ENCODE measurements around the gene ZNF438. TPM values are rescaled to one million over a fixed set of nuclear protein-coding genes. Genes with fewer than 3 reads are reported as not detected.

Gene ZNF438
- total RNA-seq, 2 experiments from 2014 or later, result 3.7 TPM

DNA sequence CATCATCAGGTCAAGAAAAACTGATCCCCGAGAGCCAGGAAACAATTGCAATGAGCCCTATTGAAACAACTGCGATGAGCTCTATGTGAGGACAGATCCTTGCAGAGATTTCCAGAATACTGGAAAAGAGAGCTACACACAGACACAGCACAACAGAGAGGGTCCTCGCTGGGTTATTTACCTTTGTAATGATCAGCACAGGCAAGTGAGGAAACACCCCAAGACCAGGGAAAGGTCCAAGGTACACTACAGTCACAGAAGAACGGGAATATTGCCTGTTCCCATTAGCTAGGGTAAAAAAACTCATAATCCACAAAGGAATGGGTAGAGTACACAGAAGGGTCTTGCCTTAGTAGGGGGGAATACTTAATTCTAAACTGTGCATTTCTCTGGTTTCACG is 152.7 kb downstream of the ZNF438 start:
- Mint-ChIP-seq H3K4me1 (ENCODE audit: low read depth) (no peaks in the 10 kb centered on the region), H3K9me3 (no peaks in the 10 kb centered on the region), H3K4me3 (no peak overlapping the region), H3K27me3 (no peaks in the 10 kb centered on the region), H3K36me3 (peaks cover 5% of the 10 kb centered on the region), H3K27ac (no peak overlapping the region)
- ChIA-PET POLR2A (no interaction called here), CTCF (no interaction called here)
- intact Hi-C loops (cut with micrococcal nuclease), result no loop called here
- no peak for DNase-seq

DNA sequence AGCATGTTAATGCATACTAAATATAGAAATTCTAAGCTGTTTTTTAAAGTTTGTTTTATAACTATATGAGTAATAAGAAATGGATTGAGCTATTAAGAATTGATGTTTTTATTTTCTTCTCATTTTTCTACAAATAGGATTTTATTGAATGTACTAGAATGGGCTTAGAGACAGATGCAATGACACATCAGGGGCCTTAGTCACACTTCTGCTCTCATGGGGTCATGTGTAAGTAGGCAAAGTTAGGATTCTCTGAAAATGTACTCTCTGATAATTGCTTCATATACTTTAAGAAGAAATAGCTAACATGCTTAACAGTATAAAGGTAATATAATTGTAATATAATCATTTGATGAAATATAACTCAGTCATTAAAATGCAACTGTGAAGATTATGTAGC is 154.6 kb downstream of the ZNF438 start:
- H3K27me3 Mint-ChIP-seq, result no peaks in the 10 kb centered on the region
- no peak overlapping the region for H3K4me3 Mint-ChIP-seq
- intact Hi-C loops (cut with micrococcal nuclease), result no loop called here
- CTCF ChIA-PET, result no interaction called here
- H3K4me1 Mint-ChIP-seq (ENCODE audit: low read depth), result no peaks in the 10 kb centered on the region
- no peak overlapping the region for H3K27ac Mint-ChIP-seq
- peaks cover 5% of the 10 kb centered on the region for H3K36me3 Mint-ChIP-seq
- no peaks in the 10 kb centered on the region for H3K9me3 Mint-ChIP-seq
- no peak for DNase-seq
- POLR2A ChIA-PET, result interaction anchor here (0.6 kb wide), 1 partner anchor 1004 kb away, joined by 4 read pairs; no protein-coding TSS in a partner anchor

DNA sequence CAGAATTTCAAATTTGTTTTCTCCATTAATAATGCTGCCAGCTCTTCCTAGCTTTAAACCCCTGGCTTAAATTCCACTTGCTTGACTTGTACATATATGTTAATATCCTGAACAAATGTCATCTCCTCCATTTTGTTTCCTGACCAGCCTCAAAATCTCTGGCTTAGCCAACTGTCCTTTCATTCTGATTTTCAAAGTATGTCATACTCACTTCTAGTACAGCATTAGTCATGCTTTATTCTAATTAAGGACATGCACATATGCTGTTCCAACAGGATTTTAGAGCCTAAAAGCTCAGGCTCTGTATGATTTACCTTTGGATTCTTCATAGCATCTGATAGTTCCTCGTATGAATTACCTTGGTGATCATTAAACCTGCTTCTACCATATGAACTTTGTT is 158.3 kb downstream of the ZNF438 start:
- ChIA-PET POLR2A (no interaction called here), CTCF (interaction anchor here (0.6 kb wide), 1 partner anchor 19 kb away, joined by 3 read pairs; no protein-coding TSS in a partner anchor)
- peaks cover 5% of the 10 kb centered on the region for H3K36me3 Mint-ChIP-seq
- H3K4me3 Mint-ChIP-seq, result no peak overlapping the region
- intact Hi-C loops (cut with micrococcal nuclease), result no loop called here
- H3K27ac Mint-ChIP-seq, result no peak overlapping the region
- no peaks in the 10 kb centered on the region for H3K9me3 Mint-ChIP-seq
- no peaks in the 10 kb centered on the region for H3K4me1 Mint-ChIP-seq (ENCODE audit: low read depth)
- no peak for DNase-seq
- no peaks in the 10 kb centered on the region for H3K27me3 Mint-ChIP-seq

DNA sequence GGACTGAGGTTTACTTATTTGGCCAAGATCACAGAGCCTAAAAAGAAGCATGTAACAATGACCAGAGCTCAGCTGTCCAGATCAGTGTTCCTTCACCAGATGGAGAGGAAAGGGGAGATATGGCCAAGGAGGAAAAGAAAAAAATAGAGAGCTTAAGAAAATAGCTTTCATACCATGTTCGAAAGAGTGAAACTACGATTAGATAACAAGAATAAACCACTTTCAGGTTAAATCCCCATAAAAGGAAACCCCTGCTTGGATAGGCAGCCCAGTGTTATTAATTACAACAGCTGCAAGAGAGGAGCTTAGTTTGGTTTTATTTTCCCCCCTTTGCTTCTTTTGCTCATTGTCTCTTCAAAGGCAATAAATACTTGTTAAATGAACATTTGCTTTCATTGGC is 160.8 kb downstream of the ZNF438 start:
- no peak for DNase-seq
- intact Hi-C loops (cut with micrococcal nuclease), result no loop called here
- Mint-ChIP-seq H3K27me3 (no peaks in the 10 kb centered on the region), H3K36me3 (peaks cover 3% of the 10 kb centered on the region), H3K4me1 (ENCODE audit: low read depth) (no peaks in the 10 kb centered on the region), H3K9me3 (no peaks in the 10 kb centered on the region), H3K27ac (no peak overlapping the region), H3K4me3 (no peak overlapping the region)
- CTCF ChIA-PET, result no interaction called here
- POLR2A ChIA-PET, result no interaction called here

DNA sequence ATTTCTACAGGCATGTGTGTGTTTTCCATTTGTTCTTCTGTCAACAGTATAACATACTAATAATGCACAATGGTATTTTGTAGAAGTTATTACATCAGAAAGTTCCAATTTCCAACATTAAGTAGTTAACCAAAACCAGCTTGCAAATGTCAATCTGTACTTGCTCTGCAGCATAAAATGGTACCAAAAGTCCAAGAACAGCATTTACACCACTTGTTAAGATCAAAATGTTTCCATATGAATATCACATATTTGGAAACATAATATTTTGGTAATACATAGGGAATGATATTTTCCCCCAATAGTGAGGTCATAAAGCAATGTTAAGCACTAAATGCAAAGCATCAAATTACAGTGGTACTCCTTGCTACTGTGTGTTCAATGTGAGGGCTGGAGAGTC is 162.1 kb downstream of the ZNF438 start:
- Mint-ChIP-seq H3K27me3 (no peaks in the 10 kb centered on the region), H3K9me3 (no peaks in the 10 kb centered on the region), H3K4me1 (ENCODE audit: low read depth) (no peaks in the 10 kb centered on the region), H3K27ac (no peak overlapping the region), H3K4me3 (no peak overlapping the region), H3K36me3 (no peaks in the 10 kb centered on the region)
- CTCF ChIA-PET, result no interaction called here
- POLR2A ChIA-PET, result interaction anchor here (0.6 kb wide), 1 partner anchor 771 kb away, joined by 5 read pairs; no protein-coding TSS in a partner anchor
- DNase-seq, result no peak
- intact Hi-C loops (cut with micrococcal nuclease), result no loop called here

DNA sequence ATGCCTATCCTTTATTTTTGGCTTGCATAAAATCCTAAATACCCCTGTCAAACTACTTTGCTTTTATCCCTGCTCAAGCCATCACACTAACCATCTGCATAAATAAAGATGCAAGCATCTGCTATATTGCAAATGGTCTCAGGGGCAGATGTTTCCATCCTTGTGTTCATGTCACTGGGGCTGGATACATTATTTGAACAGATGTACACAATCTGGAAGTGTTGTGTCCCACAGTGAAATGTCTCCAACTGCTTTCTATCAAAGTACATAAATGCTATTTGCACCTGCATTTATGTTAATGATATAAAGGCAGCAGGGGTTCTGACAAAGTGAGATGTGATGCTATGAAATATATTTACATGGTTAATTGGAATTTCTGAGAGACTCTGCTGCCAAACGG is 163.1 kb downstream of the ZNF438 start:
- no peak for DNase-seq
- intact Hi-C loops (cut with micrococcal nuclease), result no loop called here
- Mint-ChIP-seq H3K36me3 (no peaks in the 10 kb centered on the region), H3K4me1 (ENCODE audit: low read depth) (no peaks in the 10 kb centered on the region), H3K27me3 (no peaks in the 10 kb centered on the region), H3K9me3 (no peaks in the 10 kb centered on the region), H3K27ac (no peak overlapping the region), H3K4me3 (no peak overlapping the region)
- CTCF ChIA-PET, result no interaction called here
- POLR2A ChIA-PET, result no interaction called here

DNA sequence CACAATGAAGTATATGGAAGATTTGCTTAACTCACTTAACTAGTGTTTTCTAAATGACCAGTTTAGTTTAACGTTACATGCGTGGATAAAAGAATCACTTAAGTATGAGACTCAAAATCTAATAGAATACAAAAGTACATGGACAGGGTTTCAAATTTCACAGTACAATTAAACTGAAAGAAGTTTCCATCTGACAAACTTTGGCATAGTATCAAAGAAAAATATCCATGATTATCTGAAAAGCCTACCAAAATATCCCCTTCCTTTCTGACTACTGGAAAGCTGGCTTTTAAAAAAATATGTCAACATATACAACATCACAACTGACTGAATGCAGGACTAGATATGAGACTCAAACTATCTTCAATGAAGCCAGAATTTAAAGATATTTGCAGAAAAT is 164.8 kb downstream of the ZNF438 start:
- Mint-ChIP-seq H3K9me3 (no peaks in the 10 kb centered on the region), H3K4me3 (no peak overlapping the region), H3K27ac (no peak overlapping the region), H3K27me3 (no peaks in the 10 kb centered on the region), H3K4me1 (ENCODE audit: low read depth) (no peaks in the 10 kb centered on the region), H3K36me3 (no peaks in the 10 kb centered on the region)
- ChIA-PET POLR2A (no interaction called here), CTCF (no interaction called here)
- intact Hi-C loops (cut with micrococcal nuclease), result no loop called here
- no peak for DNase-seq

DNA sequence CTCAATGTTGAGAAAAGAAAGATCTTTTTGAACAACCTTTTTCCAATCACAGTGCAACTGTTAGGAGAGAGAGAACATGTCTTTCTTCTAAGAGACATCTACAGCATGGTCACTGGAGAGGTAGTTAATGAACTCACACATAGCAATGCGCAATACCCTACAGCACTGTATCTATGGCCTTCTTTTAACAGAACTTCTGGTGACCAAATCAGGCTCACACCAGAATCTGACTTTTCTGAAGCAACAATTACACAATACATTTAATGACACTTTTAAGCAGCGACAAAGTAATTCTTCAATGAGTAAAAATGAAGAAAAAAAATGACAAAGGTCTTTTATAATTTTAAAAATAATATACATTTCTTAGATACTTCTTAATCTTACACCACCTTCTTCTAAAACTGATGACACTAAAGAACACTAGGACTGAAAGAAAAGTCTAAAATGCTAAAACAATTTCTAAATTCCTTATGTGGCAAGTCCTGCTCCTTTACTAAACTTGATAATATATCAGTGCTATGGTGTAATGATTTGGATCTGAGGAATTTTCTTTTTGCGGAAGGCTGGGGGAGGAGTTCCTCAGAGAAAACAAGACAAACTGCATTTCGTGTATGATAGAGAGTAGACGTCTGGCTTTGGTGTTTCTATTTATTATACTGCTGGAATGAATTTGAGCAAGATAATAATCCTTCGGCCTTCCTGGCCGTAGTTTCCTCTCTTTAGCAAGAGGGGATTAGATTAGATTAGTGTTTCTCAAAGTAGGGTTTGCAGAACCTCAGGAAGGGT is 166.3 kb downstream of the ZNF438 start:
- Mint-ChIP-seq H3K9me3 (no peaks in the 10 kb centered on the region), H3K27me3 (no peaks in the 10 kb centered on the region), H3K36me3 (no peaks in the 10 kb centered on the region), H3K27ac (no peak overlapping the region), H3K4me1 (ENCODE audit: low read depth) (no peaks in the 10 kb centered on the region), H3K4me3 (no peak overlapping the region)
- no peak for DNase-seq
- intact Hi-C loops (cut with micrococcal nuclease), result no loop called here
- POLR2A ChIA-PET, result no interaction called here
- CTCF ChIA-PET, result no interaction called here

DNA sequence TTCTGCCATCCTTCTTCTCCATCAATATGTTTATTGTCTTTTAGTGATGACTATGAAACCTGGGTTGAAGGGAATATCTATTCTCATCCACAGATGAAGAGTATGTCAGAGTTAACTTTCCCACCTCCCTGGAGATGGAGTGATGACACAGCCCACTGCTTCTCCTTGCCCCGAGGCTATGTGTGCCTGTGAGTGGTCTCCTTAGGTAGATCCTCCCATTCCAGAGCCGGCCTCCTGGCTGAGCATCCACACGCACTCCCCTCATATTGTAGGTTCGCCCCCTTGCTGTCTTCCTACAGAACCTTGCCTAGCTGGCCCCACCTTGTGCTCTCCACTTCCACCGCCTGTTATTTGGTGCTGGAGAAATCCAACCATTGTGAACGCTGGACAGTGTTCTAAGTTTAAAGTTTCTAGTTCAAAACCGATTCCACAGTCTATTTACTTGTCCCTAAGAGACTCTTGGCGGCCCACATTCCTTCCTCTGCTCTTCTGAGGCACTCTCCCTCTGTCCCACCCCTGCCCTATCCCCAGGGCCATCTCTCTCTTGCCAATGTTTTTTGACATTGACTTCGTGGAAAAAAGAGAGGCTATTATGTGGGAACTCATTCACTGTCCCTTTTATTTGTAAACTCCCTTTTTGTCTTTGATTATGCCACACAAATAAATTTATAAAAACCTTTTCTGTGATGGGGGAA is 168.0 kb downstream of the ZNF438 start:
- DNase-seq, result no peak
- intact Hi-C loops (cut with micrococcal nuclease), result no loop called here
- Mint-ChIP-seq H3K4me3 (no peak overlapping the region), H3K27ac (no peak overlapping the region), H3K36me3 (no peaks in the 10 kb centered on the region), H3K9me3 (no peaks in the 10 kb centered on the region), H3K27me3 (no peaks in the 10 kb centered on the region), H3K4me1 (ENCODE audit: low read depth) (no peaks in the 10 kb centered on the region)
- ChIA-PET CTCF (no interaction called here), POLR2A (no interaction called here)

DNA sequence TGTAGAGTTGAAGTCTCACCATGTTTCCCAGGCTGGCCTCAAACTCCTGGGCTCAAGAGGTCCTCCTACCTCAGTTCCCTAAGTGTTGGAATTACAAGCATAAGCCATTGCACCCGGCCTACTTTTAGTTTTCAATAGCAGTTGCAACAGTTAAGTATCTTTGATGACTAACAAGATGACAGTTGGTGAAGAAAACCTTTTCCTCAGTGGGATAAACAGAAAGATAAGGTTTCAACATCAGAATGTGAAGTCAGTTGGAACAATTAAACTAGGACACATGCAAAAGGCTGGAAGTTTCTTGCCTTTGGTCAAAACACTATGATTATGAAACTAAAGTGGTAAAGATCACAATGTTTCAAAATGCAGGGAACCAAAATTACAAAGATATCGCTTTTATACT is 169.2 kb downstream of the ZNF438 start:
- DNase-seq, result no peak
- CTCF ChIA-PET, result no interaction called here
- no peaks in the 10 kb centered on the region for H3K9me3 Mint-ChIP-seq
- H3K4me1 Mint-ChIP-seq (ENCODE audit: low read depth), result no peaks in the 10 kb centered on the region
- no peak overlapping the region for H3K4me3 Mint-ChIP-seq
- POLR2A ChIA-PET, result no interaction called here
- intact Hi-C loops (cut with micrococcal nuclease), result no loop called here
- H3K27ac Mint-ChIP-seq, result no peak overlapping the region
- no peaks in the 10 kb centered on the region for H3K36me3 Mint-ChIP-seq
- no peaks in the 10 kb centered on the region for H3K27me3 Mint-ChIP-seq

DNA sequence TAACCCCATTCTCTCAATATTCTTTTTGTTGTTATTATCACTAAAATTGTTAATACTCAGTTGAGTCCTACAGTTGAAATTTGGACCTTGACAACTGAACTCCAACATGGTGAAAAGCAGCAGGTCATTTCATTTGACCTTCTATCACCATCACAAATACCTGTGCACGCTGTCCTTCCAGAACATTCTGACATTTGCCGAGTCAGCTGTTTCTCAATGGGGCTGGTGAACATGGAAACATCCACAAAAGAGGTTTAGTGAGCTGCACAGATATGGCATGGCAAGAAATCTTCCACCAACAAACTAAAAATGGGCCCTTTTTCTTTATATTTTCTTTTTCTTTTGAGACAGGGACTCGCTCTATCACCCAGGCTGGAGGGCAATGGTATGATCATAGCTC is 169.7 kb downstream of the ZNF438 start:
- POLR2A ChIA-PET, result no interaction called here
- CTCF ChIA-PET, result no interaction called here
- Mint-ChIP-seq H3K4me1 (ENCODE audit: low read depth) (no peaks in the 10 kb centered on the region), H3K9me3 (no peaks in the 10 kb centered on the region), H3K27me3 (no peaks in the 10 kb centered on the region), H3K27ac (no peak overlapping the region), H3K36me3 (no peaks in the 10 kb centered on the region), H3K4me3 (no peak overlapping the region)
- DNase-seq, result no peak
- intact Hi-C loops (cut with micrococcal nuclease), result no loop called here

DNA sequence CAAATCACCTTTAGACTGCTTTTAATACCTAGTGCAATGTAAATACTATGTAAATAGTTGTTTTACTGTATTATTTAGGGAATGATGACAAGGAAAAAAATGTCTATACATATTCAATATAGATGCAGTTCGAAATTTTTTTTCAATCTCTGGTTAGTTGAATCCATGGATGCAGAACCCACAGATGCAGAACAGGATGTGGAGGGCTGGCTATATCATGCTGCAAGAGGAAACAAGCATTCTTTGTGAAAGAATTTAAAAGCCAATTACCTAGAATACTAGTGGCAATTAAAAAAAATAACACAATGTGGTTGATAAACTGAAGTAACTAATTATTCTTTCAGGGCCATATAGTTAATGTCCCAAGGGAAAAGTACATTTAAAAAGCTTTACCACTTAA is 170.4 kb downstream of the ZNF438 start:
- no peak overlapping the region for H3K27ac Mint-ChIP-seq
- H3K27me3 Mint-ChIP-seq, result no peaks in the 10 kb centered on the region
- no peaks in the 10 kb centered on the region for H3K36me3 Mint-ChIP-seq
- intact Hi-C loops (cut with micrococcal nuclease), result no loop called here
- CTCF ChIA-PET, result no interaction called here
- H3K4me3 Mint-ChIP-seq, result no peak overlapping the region
- H3K9me3 Mint-ChIP-seq, result no peaks in the 10 kb centered on the region
- no peak for DNase-seq
- POLR2A ChIA-PET, result no interaction called here
- H3K4me1 Mint-ChIP-seq (ENCODE audit: low read depth), result no peaks in the 10 kb centered on the region

DNA sequence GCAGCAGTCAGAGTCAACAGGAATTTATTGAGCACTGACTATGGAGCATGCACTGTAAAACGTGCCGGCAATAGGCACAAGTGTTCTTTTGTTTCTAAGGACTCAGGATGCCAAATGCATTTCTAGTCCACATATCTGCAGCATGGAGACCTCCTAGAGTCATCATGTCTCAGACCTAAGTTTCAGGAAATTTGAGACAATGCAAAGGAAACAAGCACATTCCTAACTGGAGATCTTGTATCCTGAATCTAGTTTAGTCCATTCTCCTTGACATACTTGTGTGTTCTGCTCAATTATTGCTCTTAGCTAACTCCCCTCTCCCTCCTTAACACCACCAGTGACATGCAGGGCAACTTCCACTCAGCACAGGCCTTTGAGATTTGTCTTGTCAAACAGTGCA is 173.2 kb downstream of the ZNF438 start:
- Mint-ChIP-seq H3K36me3 (no peaks in the 10 kb centered on the region), H3K27ac (no peak overlapping the region), H3K4me1 (ENCODE audit: low read depth) (no peaks in the 10 kb centered on the region), H3K9me3 (no peaks in the 10 kb centered on the region), H3K27me3 (no peaks in the 10 kb centered on the region), H3K4me3 (no peak overlapping the region)
- POLR2A ChIA-PET, result no interaction called here
- DNase-seq, result no peak
- intact Hi-C loops (cut with micrococcal nuclease), result no loop called here
- CTCF ChIA-PET, result no interaction called here
